ENCODE measurements around the gene BNIP1.

BNIP1 gene

DNA sequence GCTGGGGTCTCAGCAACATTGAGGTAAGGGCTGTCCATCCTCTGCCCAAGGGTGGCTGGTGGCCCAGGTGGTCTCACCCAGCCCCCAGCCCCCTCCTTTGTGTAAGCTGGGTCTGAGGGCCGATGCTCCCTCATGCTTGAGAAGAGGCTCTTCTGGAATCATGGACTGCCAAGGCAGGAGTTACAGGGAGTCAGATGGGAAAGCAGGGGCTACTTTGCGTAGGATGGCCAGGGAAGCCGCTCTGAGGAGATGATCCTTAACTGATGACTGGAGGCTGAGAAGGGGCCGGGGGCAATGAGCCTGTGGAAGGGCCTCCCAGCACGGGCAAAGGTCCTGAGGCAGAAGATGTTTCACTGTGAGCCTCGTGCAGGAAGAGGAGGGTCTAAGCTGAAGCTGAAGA is 67.0 kb downstream of the BNIP1 start:
- DNase-seq (ENCODE audit: low read depth, low spot score) = no peak

GRCh38 chr5:173213236-173213933 is 69.1 kb downstream of the BNIP1 start:
- no peak for DNase-seq (ENCODE audit: low read depth, low spot score)

All from ELF-1 (cell line).